NCI-H345 treated with DMSO at 0.1 percent for 48 hours (cell line): ENCODE results near the gene NUCB1.

Experiments used
- DNase-seq: peaks from one replicate; lab custom pipeline; 2025; ENCODE audit not compliant: unreplicated experiment; lab: John Stamatoyannopoulos, UW

NUCB1 gene

DNA sequence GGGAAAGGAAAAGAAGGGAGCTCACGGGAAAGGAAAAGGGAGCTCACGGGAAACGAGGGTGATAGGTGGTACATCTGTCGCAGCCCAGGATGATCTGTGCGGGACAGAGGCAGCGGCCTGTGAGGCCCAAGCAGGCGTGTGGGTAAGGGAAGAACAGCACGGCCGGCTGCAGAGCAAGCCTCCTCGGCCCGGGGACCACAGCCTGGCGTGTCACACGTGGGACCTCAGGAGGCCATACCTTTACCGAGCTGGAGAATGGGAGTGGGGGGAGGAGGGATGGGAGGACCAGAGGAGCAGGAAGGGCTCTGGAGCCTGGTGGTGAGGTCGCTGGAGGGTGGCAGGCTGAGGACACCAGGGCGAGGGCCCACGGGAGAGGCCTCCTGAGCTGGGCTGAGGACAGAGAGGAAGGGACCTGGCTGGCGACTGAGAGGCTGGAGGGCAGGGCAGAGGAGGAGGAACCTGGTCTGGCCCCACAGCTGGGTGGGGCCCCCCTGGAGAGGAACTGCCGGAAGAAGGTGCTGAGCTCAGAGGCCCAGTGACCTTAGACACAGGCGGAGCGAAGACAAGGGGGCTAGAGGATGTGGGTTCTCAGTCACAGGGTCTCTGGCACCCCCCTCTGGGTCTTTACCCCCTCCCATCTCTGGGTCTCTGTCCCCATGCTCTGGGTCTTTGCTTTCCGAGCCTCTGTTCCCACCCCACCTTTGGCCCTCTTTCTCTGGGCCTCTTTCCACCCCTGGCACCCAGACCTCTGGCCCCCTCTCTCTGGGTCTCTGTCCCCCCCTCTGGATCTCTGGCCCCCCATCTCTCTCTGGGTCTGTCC is 62.1 kb downstream of the NUCB1 start:
- DNase-seq, result no peak

DNA sequence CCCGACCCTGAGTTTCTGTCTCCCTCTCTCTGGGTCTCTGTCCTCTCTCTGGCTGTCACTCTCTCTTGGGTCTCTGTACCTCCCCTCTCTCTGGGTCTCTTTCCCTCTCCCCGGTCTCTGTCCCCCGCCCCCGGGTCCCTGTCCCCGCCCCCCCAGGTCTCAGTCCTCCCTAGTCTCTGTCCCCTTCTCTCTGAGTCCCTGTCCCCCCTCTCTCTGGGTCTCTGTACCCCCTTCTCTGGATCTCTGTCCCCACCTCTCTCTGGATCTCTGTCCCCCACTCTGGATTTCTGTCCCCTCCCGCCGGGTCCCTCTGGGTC is 62.7 kb downstream of the NUCB1 start:
- no peak for DNase-seq

DNA sequence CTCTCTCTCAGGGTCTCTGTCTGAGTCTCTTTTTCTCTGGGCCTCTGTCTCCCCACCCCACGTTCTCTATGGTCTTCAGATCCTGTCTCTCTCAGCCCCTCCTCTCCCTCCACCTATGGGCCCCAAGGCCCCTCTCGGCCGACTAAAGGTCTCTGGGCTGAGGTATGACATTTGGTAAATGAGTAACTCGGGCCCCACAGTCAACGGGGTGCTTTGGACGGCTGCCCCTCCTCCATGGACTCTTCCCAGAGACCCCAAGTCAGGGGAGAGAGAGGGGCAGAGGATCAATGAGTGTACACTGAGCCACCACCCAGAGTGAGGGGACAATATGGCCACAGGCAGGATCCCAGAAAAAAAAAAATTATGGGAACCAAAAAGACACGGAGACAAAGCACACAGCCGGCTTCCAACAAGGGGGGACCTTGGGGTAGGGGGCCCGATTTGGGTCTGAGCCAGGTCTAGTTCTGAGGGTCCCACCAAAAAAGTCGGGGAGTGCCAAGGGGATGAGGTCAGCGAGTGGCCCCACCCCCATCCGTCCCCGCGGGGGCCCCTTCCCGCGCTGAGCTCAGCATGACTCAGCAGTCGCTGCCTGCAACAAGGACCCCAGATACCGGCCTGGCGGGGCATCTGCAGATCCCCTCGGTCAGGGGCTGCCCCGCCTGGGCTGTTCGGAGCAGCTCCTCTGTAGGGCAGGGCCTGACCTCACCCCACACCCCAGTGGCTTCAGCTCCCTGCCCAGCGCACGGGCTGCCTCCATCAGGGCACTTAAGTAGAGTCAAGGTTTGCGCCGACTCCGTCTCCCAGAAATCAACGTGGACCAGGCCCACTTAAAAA is 63.5 kb downstream of the NUCB1 start:
- no peak for DNase-seq

DNA sequence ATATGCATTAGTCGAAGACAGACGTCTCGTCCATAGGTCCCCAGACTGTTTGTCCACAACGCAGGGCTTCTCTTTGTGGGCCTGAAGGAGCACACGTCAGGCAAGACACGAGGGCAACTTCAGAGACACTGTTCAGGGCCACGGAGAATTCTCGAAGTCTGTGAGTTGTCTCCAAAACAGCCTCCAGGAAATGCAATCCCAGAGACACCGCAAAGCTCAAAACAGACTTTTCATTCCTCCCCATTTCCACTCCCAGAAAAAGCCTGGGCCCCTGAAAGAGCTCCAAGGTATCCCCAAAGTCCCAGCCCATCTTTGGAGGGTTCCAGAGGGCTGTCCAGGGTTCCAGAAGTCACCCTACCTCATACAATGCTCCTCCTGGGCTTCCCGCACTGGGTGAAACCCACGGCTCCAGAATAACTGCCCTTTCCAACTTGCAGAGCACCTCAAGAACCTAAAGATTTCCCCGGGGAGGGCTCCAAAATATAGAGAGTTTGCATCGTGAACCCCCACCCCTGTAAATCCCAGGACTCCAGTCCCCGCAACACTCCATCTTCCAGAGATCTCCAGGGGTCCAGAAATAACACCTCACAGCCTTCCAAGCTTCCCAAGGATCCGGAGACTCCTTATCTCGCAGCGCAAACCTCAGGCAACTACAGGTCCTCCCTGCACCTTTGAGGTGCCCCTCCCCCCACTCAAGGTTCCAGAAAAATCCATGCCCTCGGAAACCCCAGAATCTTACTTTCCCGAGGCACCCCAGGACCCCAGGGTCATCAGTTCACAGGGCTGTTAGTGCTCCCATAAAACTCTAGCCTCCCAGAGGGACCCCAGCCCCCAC is 64.3 kb downstream of the NUCB1 start:
- no peak for DNase-seq

DNA sequence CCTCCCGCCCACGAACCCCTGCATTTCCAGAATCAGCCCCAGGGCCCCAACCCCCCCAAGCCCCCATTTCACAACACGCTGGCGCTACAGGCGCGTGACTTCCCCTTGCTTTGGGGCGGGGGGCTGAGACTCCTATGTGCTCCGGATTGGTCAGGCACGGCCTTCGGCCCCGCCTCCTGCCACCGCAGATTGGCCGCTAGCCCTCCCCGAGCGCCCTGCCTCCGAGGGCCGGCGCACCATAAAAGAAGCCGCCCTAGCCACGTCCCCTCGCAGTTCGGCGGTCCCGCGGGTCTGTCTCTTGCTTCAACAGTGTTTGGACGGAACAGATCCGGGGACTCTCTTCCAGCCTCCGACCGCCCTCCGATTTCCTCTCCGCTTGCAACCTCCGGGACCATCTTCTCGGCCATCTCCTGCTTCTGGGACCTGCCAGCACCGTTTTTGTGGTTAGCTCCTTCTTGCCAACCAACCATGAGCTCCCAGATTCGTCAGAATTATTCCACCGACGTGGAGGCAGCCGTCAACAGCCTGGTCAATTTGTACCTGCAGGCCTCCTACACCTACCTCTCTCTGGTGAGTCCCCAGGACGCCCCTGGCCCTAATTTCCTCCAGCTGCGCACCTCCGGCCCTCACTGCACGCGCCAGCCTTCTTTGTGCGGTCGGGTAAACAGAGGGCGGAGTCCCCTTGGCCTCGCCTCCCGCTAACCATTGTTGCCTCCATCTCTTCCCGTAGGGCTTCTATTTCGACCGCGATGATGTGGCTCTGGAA is 65.1 kb downstream of the NUCB1 start, which contains the start of gene FTL:
Gene FTL, plus strand, starts transcription at position 270 of the 766 bp plus-strand sequence. Its CDS starts 199 bp downstream, at position 469.
- peak; percentile 70 for DNase-seq

DNA sequence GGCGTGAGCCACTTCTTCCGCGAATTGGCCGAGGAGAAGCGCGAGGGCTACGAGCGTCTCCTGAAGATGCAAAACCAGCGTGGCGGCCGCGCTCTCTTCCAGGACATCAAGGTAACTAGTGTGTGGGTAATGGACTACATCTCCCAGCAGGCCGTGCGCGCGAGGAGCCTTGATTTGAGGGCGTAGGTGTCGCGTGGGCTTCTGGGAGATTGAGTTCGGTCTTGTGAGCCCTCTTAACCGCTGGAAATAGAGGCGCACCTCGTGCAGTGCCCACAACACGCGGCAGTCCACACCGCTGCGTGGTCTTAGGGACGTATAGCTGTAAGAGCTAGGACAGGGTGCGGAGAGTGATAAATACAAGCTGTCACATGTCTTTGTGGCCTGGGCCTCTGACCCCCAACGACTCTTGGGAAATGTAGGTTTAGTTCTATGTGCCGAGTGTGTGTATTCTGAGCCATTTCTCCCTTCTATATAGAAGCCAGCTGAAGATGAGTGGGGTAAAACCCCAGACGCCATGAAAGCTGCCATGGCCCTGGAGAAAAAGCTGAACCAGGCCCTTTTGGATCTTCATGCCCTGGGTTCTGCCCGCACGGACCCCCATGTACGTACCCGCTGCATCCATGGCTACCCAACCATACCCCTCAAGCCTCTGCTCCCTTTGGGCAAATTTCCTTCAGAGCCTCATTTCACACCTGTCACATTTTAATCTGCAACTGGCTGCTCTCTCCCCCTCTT is 65.9 kb downstream of the NUCB1 start:
- DNase-seq, result peak; percentile 65

DNA sequence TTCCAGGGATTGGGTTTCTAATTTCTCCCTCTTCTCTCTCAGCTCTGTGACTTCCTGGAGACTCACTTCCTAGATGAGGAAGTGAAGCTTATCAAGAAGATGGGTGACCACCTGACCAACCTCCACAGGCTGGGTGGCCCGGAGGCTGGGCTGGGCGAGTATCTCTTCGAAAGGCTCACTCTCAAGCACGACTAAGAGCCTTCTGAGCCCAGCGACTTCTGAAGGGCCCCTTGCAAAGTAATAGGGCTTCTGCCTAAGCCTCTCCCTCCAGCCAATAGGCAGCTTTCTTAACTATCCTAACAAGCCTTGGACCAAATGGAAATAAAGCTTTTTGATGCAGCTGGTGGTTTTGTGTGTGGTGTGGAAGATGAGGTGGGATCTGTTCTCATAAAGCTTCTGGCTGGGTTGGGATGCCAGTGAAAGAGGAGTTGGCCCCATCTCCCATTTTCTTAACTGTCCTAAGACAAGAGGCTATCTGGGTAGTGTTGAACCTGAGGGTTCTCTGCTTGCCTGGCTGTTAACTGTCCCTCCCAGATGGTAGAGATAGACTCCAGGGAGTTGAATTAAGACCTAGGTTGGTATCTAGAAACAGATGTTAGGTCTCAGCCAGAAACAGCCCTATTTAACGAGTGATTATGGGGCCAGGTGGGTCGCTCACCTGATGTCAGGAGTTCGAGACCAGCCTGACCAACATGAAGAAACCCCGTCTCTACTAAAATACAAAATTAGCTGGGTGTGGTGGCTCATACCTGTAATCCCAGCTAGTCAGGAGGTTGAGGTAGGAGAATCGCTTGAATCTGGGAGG is 66.6 kb downstream of the NUCB1 start:
- DNase-seq, result no peak

DNA sequence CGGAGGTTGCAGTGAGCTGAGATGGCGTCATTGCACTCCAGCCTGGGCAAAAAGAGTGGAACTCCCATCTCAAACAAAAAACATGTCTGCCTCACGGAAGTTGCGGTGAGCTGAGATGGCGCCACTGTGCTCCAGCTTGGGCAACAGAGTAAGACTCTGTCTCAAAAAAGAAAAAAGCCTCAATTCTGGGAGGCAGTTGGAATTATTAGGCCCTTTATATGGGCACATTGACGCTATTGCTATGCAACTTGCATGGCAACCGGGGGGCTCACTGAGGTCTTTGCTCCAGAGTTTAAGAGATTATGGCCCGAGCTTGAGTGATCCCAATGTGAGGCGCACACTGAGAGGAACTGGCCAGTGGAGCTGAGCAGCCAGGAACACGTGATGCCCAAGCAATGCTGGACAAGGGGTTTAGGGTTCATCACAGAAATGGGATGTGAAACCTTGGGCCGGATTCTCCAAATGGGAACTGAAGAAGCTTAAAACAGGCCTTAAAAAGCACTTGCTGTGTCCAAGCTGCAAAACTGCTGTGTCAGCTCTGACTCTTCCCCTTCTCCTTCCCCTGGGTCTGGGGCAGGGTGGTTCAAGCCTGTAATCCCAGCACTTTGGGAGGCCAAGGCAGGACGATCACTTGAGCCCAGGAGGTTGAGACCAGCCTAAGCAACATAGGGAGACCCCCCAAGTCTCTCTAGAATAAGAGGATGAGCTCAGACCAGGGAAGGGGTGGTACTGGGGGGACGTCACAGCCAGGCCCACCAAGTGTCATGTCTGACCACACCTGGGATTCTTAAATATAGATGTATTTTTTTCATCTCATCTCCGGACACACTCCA is 67.5 kb downstream of the NUCB1 start:
- DNase-seq, result no peak

DNA sequence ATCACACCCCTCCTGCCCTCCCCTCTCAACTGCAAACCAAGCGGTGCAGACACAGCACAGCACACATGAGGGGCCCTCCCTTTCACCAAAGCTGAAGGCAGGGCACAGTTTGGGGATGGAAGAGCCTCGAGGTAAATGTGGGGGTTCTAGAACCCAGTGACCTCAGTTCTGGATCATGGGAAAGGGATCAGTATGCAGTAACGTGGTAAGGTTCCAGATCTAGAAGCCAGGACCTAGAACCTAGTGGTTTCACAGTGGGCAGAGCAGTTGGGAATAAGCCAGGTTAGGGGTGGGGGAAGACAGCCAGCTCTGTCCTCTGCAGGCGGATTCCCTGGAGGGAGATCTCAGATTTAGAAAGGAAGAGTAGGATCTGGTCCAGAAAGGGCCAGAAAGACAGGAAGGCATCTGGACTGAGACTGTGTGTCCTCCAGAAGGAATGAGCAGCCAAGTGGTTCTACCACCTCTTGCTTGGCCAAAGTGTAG is 68.1 kb downstream of the NUCB1 start:
- DNase-seq, result no peak

DNA sequence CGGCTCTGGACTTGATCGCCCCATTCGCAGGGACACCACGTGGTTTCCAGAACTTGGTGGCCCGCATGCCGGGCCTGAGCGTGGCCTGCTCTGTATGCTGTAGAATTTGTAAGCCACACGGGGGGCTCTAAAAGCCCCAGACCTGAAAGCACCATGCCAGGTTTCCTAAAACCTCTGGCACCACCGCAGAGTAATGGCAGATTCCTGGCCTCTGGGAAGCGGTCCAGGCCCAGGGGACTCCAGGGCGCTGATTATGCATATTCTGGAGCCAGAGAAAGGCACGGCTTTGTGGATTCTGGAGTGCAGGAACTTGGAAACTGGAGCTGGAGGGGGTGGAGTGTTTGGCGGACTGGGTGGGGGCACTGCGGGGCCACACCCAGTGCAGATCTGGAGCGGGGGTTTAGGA is 68.7 kb downstream of the NUCB1 start:
- DNase-seq, result no peak

DNA sequence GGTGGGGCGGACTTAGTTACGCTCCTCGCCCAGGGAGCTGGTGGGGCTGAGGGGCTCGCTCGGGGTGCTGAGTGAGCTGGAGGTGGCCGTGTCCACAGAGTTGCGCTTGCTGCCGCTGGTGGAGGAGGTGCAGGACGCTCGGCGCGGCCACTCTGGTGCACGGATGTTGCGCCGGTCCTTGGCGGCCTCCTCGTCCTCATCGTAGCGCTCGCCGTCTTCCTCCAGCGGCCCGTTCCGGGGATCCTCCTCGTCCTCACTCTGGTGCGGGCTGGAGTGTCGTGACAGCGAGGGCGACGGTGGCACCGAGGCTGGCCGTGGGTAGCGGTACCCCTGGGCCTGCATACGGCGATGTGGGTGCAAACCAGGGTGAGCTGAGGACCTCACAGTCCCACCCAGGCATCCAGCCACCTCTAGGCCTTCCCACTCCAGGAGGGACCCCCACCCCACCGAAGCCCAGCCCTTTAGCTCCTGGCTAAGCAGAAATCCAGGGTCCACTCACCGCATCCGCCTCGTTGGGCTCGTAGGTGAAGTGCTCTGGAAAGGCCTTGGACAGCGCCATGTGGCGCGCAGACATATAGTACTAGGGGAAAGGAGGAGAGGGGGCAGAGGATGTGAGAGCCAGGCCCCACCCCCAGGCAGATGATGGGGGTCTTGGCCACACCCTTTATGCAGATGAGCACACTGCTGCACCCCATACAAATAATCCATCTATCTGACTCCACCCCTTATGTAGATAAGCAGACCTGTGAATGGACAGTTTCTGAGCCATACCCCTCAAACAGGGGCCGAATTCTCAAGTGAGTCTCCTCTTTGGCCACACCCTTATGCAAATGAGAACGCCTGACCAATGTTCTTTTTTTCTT is 69.4 kb downstream of the NUCB1 start:
- no peak for DNase-seq

DNA sequence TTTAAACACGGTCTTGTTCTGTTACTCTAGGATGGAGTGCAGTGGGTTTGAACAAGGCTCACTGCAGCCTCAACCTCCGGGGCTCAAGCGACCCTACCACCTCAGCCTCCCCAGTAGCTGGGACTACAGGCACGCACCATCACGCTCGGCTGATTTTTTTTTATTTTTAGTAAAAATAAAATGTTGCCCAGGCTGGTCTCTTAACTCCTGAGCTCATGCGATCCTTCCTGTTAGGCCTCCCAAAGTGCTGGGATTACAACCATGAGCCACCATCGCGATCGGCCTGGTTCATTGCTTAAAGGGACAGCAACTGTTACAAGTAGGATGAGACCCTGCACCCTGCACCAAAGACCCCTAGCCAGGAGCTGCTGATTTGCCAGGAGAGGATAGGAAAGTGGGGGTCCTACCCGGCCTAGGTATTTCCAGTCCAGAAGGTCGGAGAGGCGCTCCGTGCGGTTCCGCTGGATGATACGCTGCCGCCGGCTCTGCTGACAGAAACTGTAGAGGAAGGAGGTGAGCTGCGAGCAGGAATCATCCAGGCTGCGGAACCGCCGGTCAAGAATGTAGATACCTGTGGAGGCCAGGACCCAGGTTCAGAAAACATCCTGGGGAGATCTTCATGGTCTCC is 70.1 kb downstream of the NUCB1 start:
- DNase-seq, result no peak

DNA sequence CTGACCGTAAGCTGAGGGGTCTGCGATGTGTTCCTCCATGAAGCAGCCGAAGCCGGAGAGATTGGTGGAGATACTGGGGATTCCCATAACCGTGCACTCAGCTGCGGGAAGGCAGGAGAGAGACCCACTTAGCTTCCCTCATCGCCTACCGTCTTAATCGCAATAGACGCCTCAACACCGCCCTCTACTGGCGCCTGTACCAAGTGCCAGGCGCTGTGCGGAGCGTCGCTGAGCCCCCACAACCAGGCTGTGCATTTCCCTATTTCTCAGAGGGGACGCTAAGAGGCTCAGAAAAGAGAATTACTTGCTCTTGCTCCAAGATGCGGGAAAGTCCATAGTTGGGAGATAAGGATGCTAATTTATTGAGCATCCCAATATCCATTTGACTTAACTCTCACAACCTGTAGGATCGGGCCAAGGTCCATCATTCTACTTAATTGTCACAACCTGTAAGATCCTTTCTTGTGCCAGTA is 70.8 kb downstream of the NUCB1 start:
- DNase-seq, result peak; percentile 13
